Measurements from ENCODE around the gene ADGRG6. TPM values are rescaled to one million over a fixed set of nuclear protein-coding genes. Genes with fewer than 3 reads are reported as not detected.

Gene ADGRG6
- total RNA-seq, 1 donor from 2014 or later = 7.7 TPM

DNA sequence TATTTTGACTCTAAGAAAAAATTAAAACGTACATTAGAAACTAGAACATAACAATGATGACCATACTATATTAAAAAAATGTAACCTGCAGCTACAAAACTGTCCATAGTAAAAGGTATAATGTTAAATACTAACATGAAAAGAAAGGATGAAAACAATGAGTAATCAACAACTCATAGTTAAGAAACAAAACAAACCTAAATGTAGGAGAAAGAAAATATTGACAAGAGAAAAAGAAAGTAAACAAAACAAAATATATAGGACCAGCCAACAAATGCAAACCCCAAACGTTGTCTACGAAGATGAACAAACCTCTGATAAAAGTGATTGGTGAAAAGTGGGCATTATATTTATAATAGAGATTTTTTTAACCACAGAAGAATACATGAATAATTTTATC lies 41.1 kb upstream of the ADGRG6 start:
- Histone ChIP-seq H3K36me3 (no peaks in the 10 kb centered on the region), H3K27ac (no peak overlapping the region), H3K9me3 (no peaks in the 10 kb centered on the region), H3K4me1 (peaks cover 0 to 4% of the 10 kb centered on the region in 2 donors), H3K4me3 (no peak overlapping the region), H3K27me3 (no peaks in the 10 kb centered on the region)
- TF ChIP-seq, protein P1, sequence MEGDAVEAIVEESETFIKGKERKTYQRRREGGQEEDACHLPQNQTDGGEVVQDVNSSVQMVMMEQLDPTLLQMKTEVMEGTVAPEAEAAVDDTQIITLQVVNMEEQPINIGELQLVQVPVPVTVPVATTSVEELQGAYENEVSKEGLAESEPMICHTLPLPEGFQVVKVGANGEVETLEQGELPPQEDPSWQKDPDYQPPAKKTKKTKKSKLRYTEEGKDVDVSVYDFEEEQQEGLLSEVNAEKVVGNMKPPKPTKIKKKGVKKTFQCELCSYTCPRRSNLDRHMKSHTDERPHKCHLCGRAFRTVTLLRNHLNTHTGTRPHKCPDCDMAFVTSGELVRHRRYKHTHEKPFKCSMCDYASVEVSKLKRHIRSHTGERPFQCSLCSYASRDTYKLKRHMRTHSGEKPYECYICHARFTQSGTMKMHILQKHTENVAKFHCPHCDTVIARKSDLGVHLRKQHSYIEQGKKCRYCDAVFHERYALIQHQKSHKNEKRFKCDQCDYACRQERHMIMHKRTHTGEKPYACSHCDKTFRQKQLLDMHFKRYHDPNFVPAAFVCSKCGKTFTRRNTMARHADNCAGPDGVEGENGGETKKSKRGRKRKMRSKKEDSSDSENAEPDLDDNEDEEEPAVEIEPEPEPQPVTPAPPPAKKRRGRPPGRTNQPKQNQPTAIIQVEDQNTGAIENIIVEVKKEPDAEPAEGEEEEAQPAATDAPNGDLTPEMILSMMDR (IDR thresholded peaks at IDR 0.05) = no peak
- DNase-seq (ENCODE audit: low spot score in 2 of 2) = no peak
- intact Hi-C loops (cut with DNase I) = no loop called here

DNA sequence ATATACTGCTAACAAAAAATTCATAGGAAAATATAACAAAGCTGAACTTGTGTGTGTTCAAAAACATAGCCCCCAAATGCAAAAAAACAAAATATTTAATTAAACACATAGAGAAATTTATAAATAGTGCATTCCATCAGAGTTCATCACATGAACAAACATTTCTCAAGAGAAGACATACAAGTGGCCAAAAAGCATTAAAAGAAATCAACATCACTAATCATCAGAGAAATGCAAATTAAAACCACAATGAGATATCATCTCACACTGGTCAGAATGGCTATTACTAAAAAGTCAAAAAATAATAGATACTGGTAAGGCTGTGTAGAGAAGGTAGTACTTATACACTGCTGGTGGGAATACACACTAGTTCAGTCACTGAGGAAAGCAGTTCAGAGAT lies 39.6 kb upstream of the ADGRG6 start:
- intact Hi-C loops (cut with DNase I) = no loop called here
- no peaks in the 10 kb centered on the region for H3K4me1 ChIP-seq
- H3K9me3 ChIP-seq = no peaks in the 10 kb centered on the region
- H3K27me3 ChIP-seq = no peaks in the 10 kb centered on the region
- H3K27ac ChIP-seq = no peak overlapping the region
- no peak overlapping the region for H3K4me3 ChIP-seq
- no peak for DNase-seq (ENCODE audit: low spot score in 2 of 2)
- H3K36me3 ChIP-seq = no peaks in the 10 kb centered on the region
- TF ChIP-seq, protein P1 (IDR thresholded peaks at IDR 0.05) = no peak

DNA sequence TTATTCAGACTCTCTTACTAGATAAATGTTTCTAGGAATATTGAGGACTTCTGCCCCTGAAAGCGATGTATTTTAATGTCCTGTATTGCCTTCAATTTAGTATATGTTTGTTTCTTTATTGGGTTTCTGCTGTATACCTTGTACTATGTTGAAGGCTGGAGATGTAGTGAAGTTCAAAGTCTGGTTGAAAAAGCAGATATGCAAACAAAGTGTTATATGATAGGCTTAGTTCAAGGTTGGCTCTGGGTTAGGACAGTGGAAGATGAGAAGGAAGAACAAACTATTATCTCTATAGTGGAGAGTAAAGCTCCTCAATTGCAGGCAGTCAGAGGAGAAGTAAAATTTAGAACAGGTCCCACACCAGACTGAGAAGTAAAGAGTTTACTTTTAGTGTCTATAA lies 36.3 kb upstream of the ADGRG6 start:
- TF ChIP-seq, protein P1 (IDR thresholded peaks at IDR 0.05) = no peak
- no peaks in the 10 kb centered on the region for H3K4me1 ChIP-seq
- H3K4me3 ChIP-seq = no peak overlapping the region
- DNase-seq (ENCODE audit: low spot score in 2 of 2) = no peak
- H3K27ac ChIP-seq = no peak overlapping the region
- no peaks in the 10 kb centered on the region for H3K9me3 ChIP-seq
- no peaks in the 10 kb centered on the region for H3K27me3 ChIP-seq
- intact Hi-C loops (cut with DNase I) = no loop called here
- no peaks in the 10 kb centered on the region for H3K36me3 ChIP-seq

DNA sequence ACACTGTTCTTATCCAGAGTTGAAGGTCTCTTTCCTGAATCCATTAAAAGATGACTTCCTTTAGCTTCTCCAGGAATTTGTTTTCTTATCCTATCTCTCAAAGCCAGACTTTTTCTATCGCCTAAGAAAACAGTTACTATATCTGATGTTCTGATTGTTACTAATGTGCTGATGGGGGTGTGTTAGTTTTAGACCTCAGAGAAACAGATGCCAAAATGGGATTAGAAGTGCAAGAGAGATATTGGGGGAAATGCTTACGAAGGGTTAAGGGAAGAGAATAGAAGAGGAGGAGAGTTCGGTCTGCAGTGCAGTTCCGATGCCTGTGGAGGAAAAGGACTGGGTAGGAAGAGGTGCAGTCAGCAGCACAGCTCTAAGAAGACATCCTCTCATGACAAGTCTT lies 35.7 kb upstream of the ADGRG6 start:
- TF ChIP-seq, protein P1 (IDR thresholded peaks at IDR 0.05) = no peak
- Histone ChIP-seq H3K27ac (no peak overlapping the region), H3K27me3 (no peaks in the 10 kb centered on the region), H3K4me1 (no peaks in the 10 kb centered on the region), H3K36me3 (no peaks in the 10 kb centered on the region), H3K4me3 (no peak overlapping the region), H3K9me3 (no peaks in the 10 kb centered on the region)
- intact Hi-C loops (cut with DNase I) = no loop called here
- no peak for DNase-seq (ENCODE audit: low spot score in 2 of 2)

DNA sequence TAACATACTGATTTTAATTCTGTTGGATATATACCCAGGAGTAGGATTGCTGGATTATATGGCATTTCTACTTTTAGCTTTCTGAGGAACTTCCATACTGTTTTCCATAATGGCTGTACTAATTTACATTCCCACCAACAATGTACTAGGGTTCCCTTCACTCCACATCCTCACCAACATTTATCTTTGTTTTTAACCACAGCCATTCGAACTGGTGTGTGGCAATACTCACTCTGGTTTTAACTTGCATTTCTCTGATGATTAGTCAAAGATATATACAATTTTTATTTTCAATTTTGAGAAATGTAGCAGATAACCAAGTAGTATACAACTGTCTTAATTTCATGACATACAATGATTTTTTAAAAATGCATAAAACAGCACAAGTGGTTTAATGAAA lies 30.3 kb upstream of the ADGRG6 start:
- no peak for DNase-seq (ENCODE audit: low spot score in 2 of 2)
- intact Hi-C loops (cut with DNase I) = no loop called here
- no peak overlapping the region for H3K4me3 ChIP-seq
- H3K4me1 ChIP-seq = no peaks in the 10 kb centered on the region
- TF ChIP-seq, protein P1 (IDR thresholded peaks at IDR 0.05) = no peak
- H3K27me3 ChIP-seq = no peaks in the 10 kb centered on the region
- H3K36me3 ChIP-seq = no peaks in the 10 kb centered on the region
- no peaks in the 10 kb centered on the region for H3K9me3 ChIP-seq
- no peak overlapping the region for H3K27ac ChIP-seq

DNA sequence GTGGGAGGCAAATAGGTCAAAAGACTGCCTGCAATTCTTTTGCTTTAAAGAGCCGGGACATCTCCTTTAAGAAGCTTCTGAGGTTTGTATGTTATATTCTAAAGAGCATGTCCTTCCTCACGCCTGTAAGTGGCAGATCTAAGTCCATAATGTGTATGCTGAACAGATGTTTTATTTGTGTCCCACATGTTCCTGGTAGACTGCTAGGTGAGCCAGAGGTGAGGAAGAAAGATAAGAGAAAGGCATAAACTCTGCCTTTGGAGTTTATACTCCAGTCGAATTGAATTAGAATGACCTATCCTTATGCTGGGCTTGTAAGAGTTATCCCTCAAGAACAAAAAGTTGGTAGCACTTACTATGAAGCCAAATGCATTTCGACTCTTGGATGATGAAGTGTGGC lies 27.2 kb upstream of the ADGRG6 start:
- no peak overlapping the region for H3K4me3 ChIP-seq
- H3K27ac ChIP-seq = no peak overlapping the region
- DNase-seq (ENCODE audit: low spot score in 2 of 2) = no peak
- no peaks in the 10 kb centered on the region for H3K9me3 ChIP-seq
- intact Hi-C loops (cut with DNase I) = no loop called here
- no peaks in the 10 kb centered on the region for H3K36me3 ChIP-seq
- TF ChIP-seq, protein P1 (IDR thresholded peaks at IDR 0.05) = no peak
- no peaks in the 10 kb centered on the region for H3K4me1 ChIP-seq
- no peaks in the 10 kb centered on the region for H3K27me3 ChIP-seq

All from ascending aorta (tissue), 2 donors.